ENCODE data around the gene OMP. TPM values are rescaled to one million over a fixed set of nuclear protein-coding genes. Genes with fewer than 3 reads are reported as not detected.

Gene OMP
- total RNA-seq, 1 donor from 2014 or later: not detected

GRCh38 chr11:77113382-77114088 lies 10.9 kb downstream of the OMP start:
- peaks cover 7% of the 10 kb centered on the region for H3K4me1 Mint-ChIP-seq (ENCODE audit: low read depth, unreplicated experiment)
- peaks cover 8% of the 10 kb centered on the region for H3K27me3 Mint-ChIP-seq (ENCODE audit: unreplicated experiment)
- H3K27ac Mint-ChIP-seq (ENCODE audit: unreplicated experiment): no peak overlapping the region
- peak; percentile 64 for DNase-seq
- H3K36me3 Mint-ChIP-seq (ENCODE audit: unreplicated experiment): no peaks in the 10 kb centered on the region
- H3K4me3 Mint-ChIP-seq (ENCODE audit: unreplicated experiment): no peak overlapping the region
- TF ChIP-seq CTCF (IDR thresholded peaks at IDR 0.05; ENCODE audit: partially characterized antibody, unreplicated experiment): peak; percentile 83
- peaks cover under 1% of the 10 kb centered on the region for H3K9me3 Mint-ChIP-seq (ENCODE audit: unreplicated experiment)

GRCh38 chr11:77114089-77114463 lies 11.4 kb downstream of the OMP start:
- Mint-ChIP-seq H3K27me3 (ENCODE audit: unreplicated experiment) (peaks cover 8% of the 10 kb centered on the region), H3K4me1 (ENCODE audit: low read depth, unreplicated experiment) (peaks cover 6% of the 10 kb centered on the region), H3K36me3 (ENCODE audit: unreplicated experiment) (no peaks in the 10 kb centered on the region), H3K4me3 (ENCODE audit: unreplicated experiment) (no peak overlapping the region), H3K9me3 (ENCODE audit: unreplicated experiment) (no peaks in the 10 kb centered on the region), H3K27ac (ENCODE audit: unreplicated experiment) (no peak overlapping the region)
- DNase-seq: no peak
- no peak for TF ChIP-seq CTCF (IDR thresholded peaks at IDR 0.05; ENCODE audit: partially characterized antibody, unreplicated experiment)

GRCh38 chr11:77115181-77115611 lies 12.6 kb downstream of the OMP start:
- peak; percentile 59 for TF ChIP-seq CTCF (IDR thresholded peaks at IDR 0.05; ENCODE audit: partially characterized antibody, unreplicated experiment)
- H3K9me3 Mint-ChIP-seq (ENCODE audit: unreplicated experiment): no peaks in the 10 kb centered on the region
- H3K4me1 Mint-ChIP-seq (ENCODE audit: low read depth, unreplicated experiment): no peaks in the 10 kb centered on the region
- H3K36me3 Mint-ChIP-seq (ENCODE audit: unreplicated experiment): no peaks in the 10 kb centered on the region
- H3K4me3 Mint-ChIP-seq (ENCODE audit: unreplicated experiment): no peak overlapping the region
- DNase-seq: no peak
- H3K27me3 Mint-ChIP-seq (ENCODE audit: unreplicated experiment): peaks cover 4% of the 10 kb centered on the region
- no peak overlapping the region for H3K27ac Mint-ChIP-seq (ENCODE audit: unreplicated experiment)

- no peak for TF ChIP-seq CTCF (IDR thresholded peaks at IDR 0.05; ENCODE audit: partially characterized antibody, unreplicated experiment)
Observed at GRCh38 chr11:77115956-77116355, 13.3 kb downstream of the OMP start.

GRCh38 chr11:77117492-77117891 lies 14.9 kb downstream of the OMP start:
- no peak overlapping the region for H3K27ac Mint-ChIP-seq (ENCODE audit: unreplicated experiment)
- no peak for DNase-seq
- H3K4me3 Mint-ChIP-seq (ENCODE audit: unreplicated experiment): no peak overlapping the region
- H3K36me3 Mint-ChIP-seq (ENCODE audit: unreplicated experiment): no peaks in the 10 kb centered on the region
- no peaks in the 10 kb centered on the region for H3K9me3 Mint-ChIP-seq (ENCODE audit: unreplicated experiment)
- no peaks in the 10 kb centered on the region for H3K4me1 Mint-ChIP-seq (ENCODE audit: low read depth, unreplicated experiment)
- H3K27me3 Mint-ChIP-seq (ENCODE audit: unreplicated experiment): no peaks in the 10 kb centered on the region
- TF ChIP-seq CTCF (IDR thresholded peaks at IDR 0.05; ENCODE audit: partially characterized antibody, unreplicated experiment): no peak

More at GRCh38 chr11:77115956-77116355, 13.3 kb downstream of the OMP start:
- no peak overlapping the region for H3K27ac Mint-ChIP-seq (ENCODE audit: unreplicated experiment)
- no peaks in the 10 kb centered on the region for H3K4me1 Mint-ChIP-seq (ENCODE audit: low read depth, unreplicated experiment)
- no peaks in the 10 kb centered on the region for H3K36me3 Mint-ChIP-seq (ENCODE audit: unreplicated experiment)
- H3K27me3 Mint-ChIP-seq (ENCODE audit: unreplicated experiment): peaks cover 4% of the 10 kb centered on the region
- no peak overlapping the region for H3K4me3 Mint-ChIP-seq (ENCODE audit: unreplicated experiment)
- H3K9me3 Mint-ChIP-seq (ENCODE audit: unreplicated experiment): no peaks in the 10 kb centered on the region
- DNase-seq: no peak
